ENCODE data around the gene RMI2.

GRCh38 chr16:11328172-11329070 is 16.8 kb upstream of the RMI2 start:
- TF ChIP-seq, protein P1, sequence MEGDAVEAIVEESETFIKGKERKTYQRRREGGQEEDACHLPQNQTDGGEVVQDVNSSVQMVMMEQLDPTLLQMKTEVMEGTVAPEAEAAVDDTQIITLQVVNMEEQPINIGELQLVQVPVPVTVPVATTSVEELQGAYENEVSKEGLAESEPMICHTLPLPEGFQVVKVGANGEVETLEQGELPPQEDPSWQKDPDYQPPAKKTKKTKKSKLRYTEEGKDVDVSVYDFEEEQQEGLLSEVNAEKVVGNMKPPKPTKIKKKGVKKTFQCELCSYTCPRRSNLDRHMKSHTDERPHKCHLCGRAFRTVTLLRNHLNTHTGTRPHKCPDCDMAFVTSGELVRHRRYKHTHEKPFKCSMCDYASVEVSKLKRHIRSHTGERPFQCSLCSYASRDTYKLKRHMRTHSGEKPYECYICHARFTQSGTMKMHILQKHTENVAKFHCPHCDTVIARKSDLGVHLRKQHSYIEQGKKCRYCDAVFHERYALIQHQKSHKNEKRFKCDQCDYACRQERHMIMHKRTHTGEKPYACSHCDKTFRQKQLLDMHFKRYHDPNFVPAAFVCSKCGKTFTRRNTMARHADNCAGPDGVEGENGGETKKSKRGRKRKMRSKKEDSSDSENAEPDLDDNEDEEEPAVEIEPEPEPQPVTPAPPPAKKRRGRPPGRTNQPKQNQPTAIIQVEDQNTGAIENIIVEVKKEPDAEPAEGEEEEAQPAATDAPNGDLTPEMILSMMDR (tag by site-specific recombination; IDR thresholded peaks at IDR 0.05) = no peak
- TF ChIP-seq ZNF211 (tag by site-specific recombination; IDR thresholded peaks at IDR 0.05; ENCODE audit: low read depth) = no peak
- TF ChIP-seq ZBTB20 (tag by site-specific recombination; IDR thresholded peaks at IDR 0.05) = no peak
- TF ChIP-seq ZNF184 (tag by site-specific recombination; IDR thresholded peaks at IDR 0.05) = no peak
- no peak for TF ChIP-seq ZNF529 (tag by site-specific recombination; IDR thresholded peaks at IDR 0.05; ENCODE audit: insufficient replicate concordance)
- TF ChIP-seq ZBTB7A (tag by site-specific recombination; IDR thresholded peaks at IDR 0.05; ENCODE audit: low read depth) = no peak
